ENCODE data around the gene ID2. TPM values are rescaled to one million over a fixed set of nuclear protein-coding genes. Genes with fewer than 3 reads are reported as not detected.

The ID2 gene
- total and polyA plus RNA-seq, 7 donors = 4.1 to 33.0 (median 14.7) TPM

DNA sequence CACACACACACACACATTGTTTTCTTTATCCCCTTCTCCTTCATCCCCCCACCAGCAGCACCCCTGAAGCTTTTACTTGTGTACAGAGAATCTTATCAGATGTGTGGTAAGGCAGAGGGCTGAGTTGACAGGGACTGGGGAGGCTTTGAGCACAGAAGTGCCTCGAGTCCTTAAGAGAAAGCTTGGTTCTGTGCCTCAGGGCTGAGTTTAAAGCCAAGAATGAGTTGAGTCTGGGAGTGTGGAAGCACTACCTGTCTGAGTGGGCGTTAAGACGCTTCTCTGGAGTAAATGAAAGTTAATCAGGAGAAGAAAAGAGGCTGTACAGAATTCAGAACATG is 2.7 kb downstream of the ID2 start:
- Histone ChIP-seq H3K4me3 (peak overlapping the region; percentile 79), H3K36me3 (ENCODE audit: insufficient read depth in 1 of 2, low read depth in 1 of 2) (no peaks in the 10 kb centered on the region), H3K4me1 (peaks cover 9% of the 10 kb centered on the region), H3K9me3 (no peaks in the 10 kb centered on the region), H3K27ac (peak overlapping the region; percentile 60), H3K27me3 (ENCODE audit: insufficient read depth in 3 of 3, low read length in 2 of 3) (peaks cover 0 to 2% (median 0%) of the 10 kb centered on the region in 3 donors)
- DNase-seq = no peak
- intact Hi-C loops (cut with DNase I) = loop anchor here (5.0 to 10.0 kb wide), 4 partner anchors 270 to 1480 kb away; no protein-coding TSS in a partner anchor
- 54 to 72% (median 72%) methylated on average over 3 of the region's 3 CpGs for WGBS, 3 donors
- TF ChIP-seq, protein P1, sequence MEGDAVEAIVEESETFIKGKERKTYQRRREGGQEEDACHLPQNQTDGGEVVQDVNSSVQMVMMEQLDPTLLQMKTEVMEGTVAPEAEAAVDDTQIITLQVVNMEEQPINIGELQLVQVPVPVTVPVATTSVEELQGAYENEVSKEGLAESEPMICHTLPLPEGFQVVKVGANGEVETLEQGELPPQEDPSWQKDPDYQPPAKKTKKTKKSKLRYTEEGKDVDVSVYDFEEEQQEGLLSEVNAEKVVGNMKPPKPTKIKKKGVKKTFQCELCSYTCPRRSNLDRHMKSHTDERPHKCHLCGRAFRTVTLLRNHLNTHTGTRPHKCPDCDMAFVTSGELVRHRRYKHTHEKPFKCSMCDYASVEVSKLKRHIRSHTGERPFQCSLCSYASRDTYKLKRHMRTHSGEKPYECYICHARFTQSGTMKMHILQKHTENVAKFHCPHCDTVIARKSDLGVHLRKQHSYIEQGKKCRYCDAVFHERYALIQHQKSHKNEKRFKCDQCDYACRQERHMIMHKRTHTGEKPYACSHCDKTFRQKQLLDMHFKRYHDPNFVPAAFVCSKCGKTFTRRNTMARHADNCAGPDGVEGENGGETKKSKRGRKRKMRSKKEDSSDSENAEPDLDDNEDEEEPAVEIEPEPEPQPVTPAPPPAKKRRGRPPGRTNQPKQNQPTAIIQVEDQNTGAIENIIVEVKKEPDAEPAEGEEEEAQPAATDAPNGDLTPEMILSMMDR (IDR thresholded peaks at IDR 0.05) = no peak
- ATAC-seq = no peak

DNA sequence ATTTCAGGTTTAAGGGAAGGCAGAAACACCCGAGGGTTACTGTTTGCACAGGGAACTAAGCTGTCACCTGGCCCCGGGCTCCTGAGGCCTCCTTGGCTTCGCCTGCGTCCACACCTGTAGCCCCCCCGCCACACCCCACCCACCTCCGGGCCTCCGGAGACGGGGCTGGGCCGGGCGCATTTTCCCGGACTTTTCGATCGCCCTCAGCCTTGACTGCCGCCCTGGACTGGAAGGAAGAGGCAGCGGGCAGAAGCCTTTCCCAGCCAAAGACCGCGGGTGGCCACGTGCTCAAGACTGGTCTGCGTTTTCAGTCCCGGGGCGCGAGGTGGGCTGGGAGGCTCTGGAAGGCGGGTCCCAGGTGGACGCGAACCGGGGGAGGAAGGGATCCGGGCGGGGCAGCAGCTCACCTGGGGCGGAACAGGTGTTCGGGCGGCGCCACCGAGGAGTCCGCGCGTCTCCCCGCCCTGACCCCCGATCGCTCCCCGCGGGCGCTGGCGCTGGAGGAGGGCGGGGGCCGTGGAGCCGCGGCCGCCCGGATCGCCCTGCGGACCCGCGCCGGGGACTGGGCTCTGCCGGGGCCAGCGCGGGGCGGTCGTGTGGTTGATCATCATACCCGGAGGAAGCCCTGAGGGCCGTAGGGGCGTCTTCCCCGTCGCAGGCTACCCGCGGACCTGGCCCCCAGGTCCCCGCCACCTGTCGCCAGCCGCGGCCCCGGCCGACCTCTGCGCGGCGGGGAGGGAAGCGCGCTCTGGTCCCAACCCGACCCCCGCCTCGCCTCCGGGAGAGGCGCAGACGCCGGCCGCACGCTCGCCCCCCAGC is 3.2 kb downstream of the ID2 start:
- ATAC-seq = peak in 1 of 4 donors; percentile 1

DNA sequence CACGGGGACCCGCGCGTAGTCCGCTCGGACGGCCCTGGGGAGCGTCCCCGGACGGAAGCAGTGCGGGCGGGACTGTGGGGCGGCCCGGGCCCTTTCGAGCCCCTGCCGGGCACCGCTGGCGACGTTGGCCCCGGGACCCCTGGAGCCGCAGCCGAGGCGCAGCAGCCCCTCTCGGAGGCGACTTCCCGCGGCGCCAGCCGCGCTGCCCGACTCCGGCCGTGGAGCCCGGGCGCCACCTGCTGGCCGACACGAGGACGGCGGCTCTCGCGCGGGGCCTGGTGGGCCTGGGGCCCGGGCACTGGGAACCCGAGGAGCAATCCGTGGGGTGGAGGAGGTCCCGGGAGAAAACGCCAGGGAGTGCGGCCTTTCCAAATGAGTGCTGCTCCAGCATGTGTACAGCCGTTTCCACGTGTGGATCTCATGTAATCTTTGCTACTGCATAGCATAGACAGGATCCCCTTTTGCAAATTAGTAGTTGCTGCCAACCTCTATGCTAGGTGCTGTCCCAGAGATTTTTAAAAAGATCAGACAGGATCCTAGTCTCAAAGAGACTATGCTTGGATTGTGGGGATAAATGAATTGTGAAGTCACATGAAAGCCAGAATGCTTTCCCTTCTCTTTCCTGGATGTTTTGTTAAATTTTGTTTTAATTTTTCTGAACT is 4.0 kb downstream of the ID2 start:
- ATAC-seq (peak; percentile 51 to 56 (median 52)), DNase-seq (peak; percentile 74 to 81)
- Histone ChIP-seq H3K36me3 (ENCODE audit: insufficient read depth in 1 of 2, low read depth in 1 of 2) (no peaks in the 10 kb centered on the region), H3K27me3 (ENCODE audit: insufficient read depth in 3 of 3, low read length in 2 of 3) (peaks cover 0 to 2% (median 0%) of the 10 kb centered on the region in 3 donors), H3K4me3 (peak overlapping the region; percentile 79), H3K4me1 (peaks cover 1% of the 10 kb centered on the region), H3K27ac (peak overlapping the region; percentile 60), H3K9me3 (no peaks in the 10 kb centered on the region)
- TF ChIP-seq, protein P1 (IDR thresholded peaks at IDR 0.05) = peak; percentile 100
- intact Hi-C loops (cut with DNase I) = loop anchor here (2.0 to 10.0 kb wide), 8 partner anchors 164 to 1589 kb away; no protein-coding TSS in a partner anchor
- 0 to 1% (median 0%) methylated on average over 36 to 50 of the region's 50 CpGs for WGBS, 3 donors

More for the DNA sequence above, 3.2 kb downstream of the ID2 start:
- peak overlapping the region; percentile 79 for H3K4me3 ChIP-seq
- TF ChIP-seq, protein P1 (IDR thresholded peaks at IDR 0.05) = no peak
- DNase-seq = peak; percentile 60 to 68
- no peaks in the 10 kb centered on the region for H3K36me3 ChIP-seq (ENCODE audit: insufficient read depth in 1 of 2, low read depth in 1 of 2)
- H3K27ac ChIP-seq = peak overlapping the region; percentile 60
- H3K4me1 ChIP-seq = peaks cover 8% of the 10 kb centered on the region
- H3K9me3 ChIP-seq = no peaks in the 10 kb centered on the region
- 4 to 8% (median 6%) methylated on average over 57 to 87 of the region's 87 CpGs for WGBS, 3 donors
- intact Hi-C loops (cut with DNase I) = loop anchor here (5.0 to 10.0 kb wide), 7 partner anchors 163 to 1588 kb away; no protein-coding TSS in a partner anchor
- peaks cover 0 to 2% (median 0%) of the 10 kb centered on the region in 3 donors for H3K27me3 ChIP-seq (ENCODE audit: insufficient read depth in 3 of 3, low read length in 2 of 3)

DNA sequence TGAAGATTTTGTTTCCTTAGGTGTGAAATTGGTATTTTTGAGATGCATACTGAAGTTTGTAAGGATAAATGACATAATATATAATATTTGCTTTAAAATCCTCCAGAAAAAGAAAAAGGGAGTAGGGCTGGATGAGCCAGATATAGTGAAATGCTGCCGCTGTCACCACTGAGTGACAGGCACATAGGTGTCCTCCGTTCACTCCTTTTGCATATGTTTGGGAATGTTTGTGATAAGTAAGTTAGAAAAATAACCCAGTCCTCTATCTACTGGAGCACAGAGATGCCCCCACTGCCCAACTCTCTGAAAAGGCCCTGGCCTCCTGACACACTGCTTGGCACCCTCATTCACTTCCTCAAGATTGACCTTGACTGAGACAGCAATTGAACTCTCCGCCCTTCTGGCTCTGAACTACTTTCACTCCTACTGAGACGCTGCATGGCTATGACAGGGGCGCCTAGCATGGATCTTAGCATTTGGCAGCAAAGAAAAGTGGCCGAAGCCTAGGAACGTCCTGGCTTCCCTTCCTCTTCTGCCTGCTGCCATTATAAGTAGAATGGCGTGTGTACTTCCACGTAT is 10.1 kb downstream of the ID2 start:
- Histone ChIP-seq H3K4me3 (no peak overlapping the region), H3K36me3 (ENCODE audit: insufficient read depth in 1 of 2, low read depth in 1 of 2) (no peaks in the 10 kb centered on the region), H3K27ac (no peak overlapping the region), H3K4me1 (no peaks in the 10 kb centered on the region), H3K27me3 (ENCODE audit: insufficient read depth in 3 of 3, low read length in 2 of 3) (peaks cover 0 to 18% (median 2%) of the 10 kb centered on the region in 3 donors), H3K9me3 (no peaks in the 10 kb centered on the region)
- DNase-seq (no peak), ATAC-seq (no peak)
- 86 to 91% (median 87%) methylated on average over 9 of the region's 9 CpGs for WGBS, 3 donors
- intact Hi-C loops (cut with DNase I) = loop anchor here in 1 of 2 donors (2.0 kb wide), 1 partner anchor 1263 kb away; no protein-coding TSS in a partner anchor
- TF ChIP-seq, protein P1 (IDR thresholded peaks at IDR 0.05) = no peak
